T-helper 9 cell (primary cell): Measurements from ENCODE around the gene ASIC2.

Experiments
- DNase-seq: peaks from one replicate; pipeline ENCODE4 v3.0.0-alpha.2; 2020

Gene ASIC2

GRCh38 chr17:33109336-33110072 is 183.6 kb downstream of the ASIC2 start:
- no peak for DNase-seq

- DNase-seq: no peak
These were observed 186.4 kb downstream of the ASIC2 start for GRCh38 chr17:33106525-33107165.

GRCh38 chr17:33105911-33106310 is 187.2 kb downstream of the ASIC2 start:
- no peak for DNase-seq

GRCh38 chr17:33099906-33100305 is 193.2 kb downstream of the ASIC2 start:
- DNase-seq: no peak

- no peak for DNase-seq
These were observed 193.8 kb downstream of the ASIC2 start for GRCh38 chr17:33099252-33099651.

- no peak for DNase-seq
These were observed 195.7 kb downstream of the ASIC2 start for GRCh38 chr17:33097411-33097810.

- DNase-seq: no peak
These were observed 196.9 kb downstream of the ASIC2 start for GRCh38 chr17:33096161-33096560.

- DNase-seq: no peak
These were observed 201.8 kb downstream of the ASIC2 start for GRCh38 chr17:33091271-33091670.

GRCh38 chr17:33090806-33091205 is 202.3 kb downstream of the ASIC2 start:
- no peak for DNase-seq

GRCh38 chr17:33086878-33087277 is 206.2 kb downstream of the ASIC2 start:
- no peak for DNase-seq

- no peak for DNase-seq
These were observed 207.1 kb downstream of the ASIC2 start for GRCh38 chr17:33086041-33086440.

- no peak for DNase-seq
These were observed 207.8 kb downstream of the ASIC2 start for GRCh38 chr17:33085256-33085655.

GRCh38 chr17:33084755-33085154 is 208.3 kb downstream of the ASIC2 start:
- DNase-seq: no peak

GRCh38 chr17:33082529-33083173 is 210.4 kb downstream of the ASIC2 start:
- DNase-seq: no peak

- DNase-seq: no peak
These were observed 213.0 kb downstream of the ASIC2 start for GRCh38 chr17:33080091-33080490.

- DNase-seq: no peak
These were observed 213.9 kb downstream of the ASIC2 start for GRCh38 chr17:33079201-33079600.

GRCh38 chr17:33076979-33077378 is 216.1 kb downstream of the ASIC2 start:
- no peak for DNase-seq

GRCh38 chr17:33073416-33073815 is 219.7 kb downstream of the ASIC2 start:
- DNase-seq: no peak

GRCh38 chr17:33072421-33073161 is 220.5 kb downstream of the ASIC2 start:
- DNase-seq: no peak

GRCh38 chr17:33071656-33072055 is 221.4 kb downstream of the ASIC2 start:
- no peak for DNase-seq

- DNase-seq: no peak
These were observed 235.5 kb downstream of the ASIC2 start for GRCh38 chr17:33057564-33057963.

- no peak for DNase-seq
These were observed 236.5 kb downstream of the ASIC2 start for GRCh38 chr17:33056399-33057146.

- no peak for DNase-seq
These were observed 237.3 kb downstream of the ASIC2 start for GRCh38 chr17:33055746-33056145.
